ENCODE measurements around the gene RPS6KA2.

Gene RPS6KA2

DNA sequence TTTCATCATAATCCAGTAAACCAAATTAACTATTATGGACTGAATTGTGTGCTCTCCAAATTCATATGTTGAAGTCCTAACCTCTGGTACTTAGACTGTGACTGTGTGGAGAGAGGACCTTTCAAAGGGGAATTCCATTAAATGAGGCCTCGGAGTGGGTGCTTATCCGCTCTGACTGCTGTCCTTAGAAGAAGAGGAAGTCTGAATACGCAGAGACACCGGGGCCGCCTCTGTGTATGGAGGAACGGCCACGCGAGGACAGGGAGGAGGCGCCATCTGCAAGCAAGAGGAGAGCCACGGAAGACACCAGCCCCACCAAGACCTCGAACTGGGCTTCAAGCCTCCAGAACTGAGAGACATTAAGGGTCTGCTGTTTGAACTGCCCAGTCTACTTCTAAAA is 35.6 kb upstream of the RPS6KA2 start:
- no peak overlapping the region for H3K4me3 ChIP-seq (ENCODE audit: low read depth, low read length)
- no peak for TF ChIP-seq CTCF (IDR thresholded peaks at IDR 0.05; ENCODE audit: low read depth, low read length, missing control alignments)
- no peak for DNase-seq (ENCODE audit: low read depth)

- H3K4me3 ChIP-seq (ENCODE audit: low read depth, low read length): no peak overlapping the region
- DNase-seq (ENCODE audit: low read depth): no peak
- TF ChIP-seq CTCF (IDR thresholded peaks at IDR 0.05; ENCODE audit: low read depth, low read length, missing control alignments): no peak
Measured at GRCh38 chr6:166661327-166662085, 34.5 kb upstream of the RPS6KA2 start.

- DNase-seq (ENCODE audit: low read depth): no peak
- H3K4me3 ChIP-seq (ENCODE audit: low read depth, low read length): no peak overlapping the region
- TF ChIP-seq CTCF (IDR thresholded peaks at IDR 0.05; ENCODE audit: low read depth, low read length, missing control alignments): no peak
Measured at GRCh38 chr6:166660157-166660688, 33.2 kb upstream of the RPS6KA2 start.

GRCh38 chr6:166659581-166659980 is 32.5 kb upstream of the RPS6KA2 start:
- H3K4me3 ChIP-seq (ENCODE audit: low read depth, low read length): no peak overlapping the region
- DNase-seq (ENCODE audit: low read depth): no peak
- no peak for TF ChIP-seq CTCF (IDR thresholded peaks at IDR 0.05; ENCODE audit: low read depth, low read length, missing control alignments)

DNA sequence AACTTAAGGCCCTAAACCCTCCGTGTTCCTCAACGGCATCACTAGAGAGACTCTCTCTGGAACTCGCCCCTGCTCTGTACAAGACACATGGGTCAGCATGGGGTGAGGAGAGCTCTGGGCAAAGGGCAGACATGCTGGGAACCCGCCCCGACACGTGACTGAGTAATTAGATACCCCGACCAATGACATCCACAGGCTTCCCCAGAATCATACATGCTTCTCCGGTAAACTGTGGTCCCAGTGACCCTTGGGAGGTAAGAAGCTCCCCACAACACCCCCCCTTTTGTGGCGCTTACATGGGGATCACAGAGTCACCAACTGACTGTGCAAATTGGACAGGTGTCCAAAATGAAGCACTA is 31.7 kb upstream of the RPS6KA2 start:
- no peak for TF ChIP-seq CTCF (IDR thresholded peaks at IDR 0.05; ENCODE audit: low read depth, low read length, missing control alignments)
- DNase-seq (ENCODE audit: low read depth): no peak
- no peak overlapping the region for H3K4me3 ChIP-seq (ENCODE audit: low read depth, low read length)

DNA sequence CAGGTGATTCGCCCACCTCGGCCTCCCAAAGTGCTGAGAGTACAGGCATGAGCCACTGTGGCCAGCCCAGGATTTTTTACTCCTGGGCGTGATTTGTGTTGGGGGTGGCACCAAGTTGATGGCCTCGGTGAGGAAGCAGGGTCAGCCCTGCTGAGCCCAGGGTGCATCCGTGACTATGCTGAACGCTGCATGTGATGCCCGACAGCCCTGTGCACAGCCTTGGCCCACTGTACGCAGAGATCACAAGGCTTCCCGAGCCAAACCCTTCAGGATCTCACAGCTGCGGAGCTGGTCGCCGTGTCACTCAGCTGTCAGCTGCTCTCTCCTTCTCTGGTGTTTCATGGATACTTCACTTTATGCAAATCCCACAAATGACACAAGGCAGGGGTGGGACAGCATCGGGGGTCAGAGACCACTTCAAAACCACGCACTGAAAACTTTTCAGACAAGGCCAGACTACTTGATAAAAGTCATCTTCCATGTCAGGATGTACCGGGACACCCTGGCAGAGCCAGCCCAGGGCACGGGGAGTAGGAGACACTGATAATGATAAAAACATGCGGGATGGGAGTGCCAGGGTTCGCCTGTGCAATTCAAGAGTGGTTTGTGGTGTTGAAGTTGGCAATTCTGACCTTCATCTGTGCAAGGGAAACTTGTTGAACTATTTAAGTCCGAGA is 31.2 kb upstream of the RPS6KA2 start:
- TF ChIP-seq CTCF (IDR thresholded peaks at IDR 0.05; ENCODE audit: low read depth, low read length, missing control alignments): no peak

More for the DNA sequence above, 31.2 kb upstream of the RPS6KA2 start:
- DNase-seq (ENCODE audit: low read depth): no peak
- no peak overlapping the region for H3K4me3 ChIP-seq (ENCODE audit: low read depth, low read length)

All from GM12864 (cell line).